CD14-positive monocyte (primary cell): ENCODE data around the gene MTARC1. TPM values are rescaled to one million over a fixed set of nuclear protein-coding genes. Genes with fewer than 3 reads are reported as not detected.

ENCODE experiments used
- DNase-seq, 3 donors: peaks; one replicate each; pipeline ENCODE4 v3.0.0-alpha.2; 2011 to 2022
- H2AFZ ChIP-seq: 2 replicates; pipeline ENCODE4 v1.6.0; 2012; ENCODE audit warnings: mild to moderate bottlenecking, low read depth, low read length, inconsistent platforms; ENCODE audit not compliant: insufficient read depth, poor library complexity, severe bottlenecking
- H3K27ac ChIP-seq, 2 donors: 1 replicate in 1 of 2; 2 replicates in 1 of 2; pipeline ENCODE4 v1.5.1; 2012 to 2013; ENCODE audit warnings: low read length in 2 of 2, control low read depth in 1 of 2, inconsistent platforms in 1 of 2, low read depth in 1 of 2, mild to moderate bottlenecking in 1 of 2
- H3K27me3 ChIP-seq, 2 donors: one replicate each; pipeline versions ENCODE4 v1.6.0 to v1.6.1; 2011 to 2013; ENCODE audit warnings: low read length in 2 of 2; ENCODE audit not compliant: control insufficient read depth in 2 of 2, insufficient read depth in 2 of 2
- H3K36me3 ChIP-seq, 2 donors: replicated peaks in 1 of 2; 1 replicate in 1 of 2; 2 replicates in 1 of 2; pipeline versions ENCODE4 v1.5.1 to v1.6.1; 2012 to 2013; ENCODE audit warnings: low read length in 2 of 2, control low read depth in 1 of 2, inconsistent platforms in 1 of 2, mild to moderate bottlenecking in 1 of 2; ENCODE audit not compliant: insufficient read depth in 2 of 2, control insufficient read depth in 1 of 2
- H3K4me1 ChIP-seq, 2 donors: 1 replicate in 1 of 2; 2 replicates in 1 of 2; pipeline versions ENCODE4 v1.5.1 to v1.6.1; 2012 to 2013; ENCODE audit warnings: low read length in 2 of 2, control low read depth in 1 of 2, inconsistent platforms in 1 of 2, mild to moderate bottlenecking in 1 of 2, moderate library complexity in 1 of 2; ENCODE audit not compliant: insufficient read depth in 2 of 2, control insufficient read depth in 1 of 2
- H3K4me2 ChIP-seq: replicated peaks from 2 replicates; pipeline ENCODE3; 2012; ENCODE audit warnings: low read length, moderate library complexity, mild to moderate bottlenecking; ENCODE audit not compliant: poor library complexity, severe bottlenecking; ENCODE audit errors: extremely low read depth
- H3K4me3 ChIP-seq, 3 experiments: fragments of 200-600 bp in 1 of 3; sonication (generic) in 1 of 3; replicated peaks in 1 of 3; 1 replicate in 2 of 3; 2 replicates in 1 of 3; pipeline ENCODE4 v1.5.1; 2011 to 2013; ENCODE audit warnings: low read length in 3 of 3, mild to moderate bottlenecking in 3 of 3, control low read depth in 2 of 3, low read depth in 2 of 3, inconsistent platforms in 1 of 3, moderate library complexity in 1 of 3
- H3K79me2 ChIP-seq: 2 replicates; pipeline ENCODE4 v1.6.0; 2012; ENCODE audit warnings: mild to moderate bottlenecking, control low read depth, inconsistent platforms, low read length, moderate library complexity; ENCODE audit not compliant: insufficient read depth
- H3K9ac ChIP-seq: 2 replicates; pipeline ENCODE4 v1.6.0; 2017; ENCODE audit warnings: low read length, mild to moderate bottlenecking; ENCODE audit not compliant: insufficient read depth, poor library complexity, severe bottlenecking
- H3K9me3 ChIP-seq, 2 donors: replicated peaks in 1 of 2; 1 replicate in 1 of 2; 2 replicates in 1 of 2; pipeline versions ENCODE4 v1.5.1 to v1.6.1; 2012 to 2013; ENCODE audit warnings: low read length in 2 of 2, control low read depth in 1 of 2; ENCODE audit not compliant: control insufficient read depth in 1 of 2, insufficient read depth in 1 of 2
- H4K20me1 ChIP-seq: 2 replicates; pipeline ENCODE4 v1.6.0; 2012; ENCODE audit warnings: mild to moderate bottlenecking, low read length, control low read depth, moderate library complexity; ENCODE audit not compliant: insufficient read depth
- H3K27ac Mint-ChIP-seq, 7 donors: one replicate each; pipeline ENCODE4 v1.8.0; 2020; ENCODE audit warnings: mild to moderate bottlenecking in 7 of 7, mixed read lengths in 7 of 7, moderate library complexity in 6 of 7, inconsistent platforms in 2 of 7
- H3K27me3 Mint-ChIP-seq, 3 donors: one replicate each; pipeline ENCODE4 v1.8.0; 2021 to 2022; ENCODE audit warnings: low read depth in 3 of 3, mild to moderate bottlenecking in 3 of 3, mixed read lengths in 3 of 3, moderate library complexity in 3 of 3, inconsistent platforms in 1 of 3
- H3K36me3 Mint-ChIP-seq, 2 donors: one replicate each; pipeline ENCODE4 v1.8.0; 2020; ENCODE audit warnings: mixed read lengths in 2 of 2, inconsistent platforms in 1 of 2, mild to moderate bottlenecking in 1 of 2
- H3K4me1 Mint-ChIP-seq: one replicate; pipeline ENCODE4 v1.8.0; 2020; ENCODE audit warnings: mild to moderate bottlenecking, mixed read lengths
- H3K4me3 Mint-ChIP-seq, 2 donors: one replicate each; pipeline ENCODE4 v1.8.0; 2020; ENCODE audit warnings: mild to moderate bottlenecking in 2 of 2, mixed read lengths in 2 of 2, moderate library complexity in 1 of 2
- H3K9me3 Mint-ChIP-seq, 7 donors: one replicate each; pipeline ENCODE4 v1.8.0; 2020 to 2022; ENCODE audit warnings: mixed read lengths in 7 of 7, mild to moderate bottlenecking in 6 of 7, moderate library complexity in 6 of 7, inconsistent platforms in 2 of 7
- WGBS: methylation state at CpG from one replicate; pipeline ENCODE4 v1.1.5; 2013; ENCODE audit warnings: missing lambda C conversion rate; ENCODE audit not compliant: insufficient coverage; 5-methylcytosine and 5-hydroxymethylcytosine counted together
- intact Hi-C, 2 donors: fragments of 100-400 bp; cut with micrococcal nuclease; formaldehyde crosslinking; loops; one replicate each; pipeline versions ENCODE4 v1.15.0 to v1.15.1; 2023
- polyA plus RNA-seq, 3 donors: library from polyadenylated mRNA; depleted of rRNA in 1 of 3; unstranded in 2 of 3; stranded (reverse) in 1 of 3; fragments of 300-500 nt in 2 of 3; fragments of >200 nt in 1 of 3; fragmentation: Illumina TruSeq in 2 of 3; gene quantifications; 1 replicate in 2 of 3; 2 replicates in 1 of 3; pipeline ENCODE4 v1.2.3, GENCODE V29; 2012 to 2021
- TF ChIP-seq, protein P1 (sequence below): fragments of 200-600 bp; IDR thresholded peaks from one replicate; pipeline ENCODE4 v1.8.0; 2022; ENCODE audit warnings: antibody characterized with exemption, mild to moderate bottlenecking

Gene MTARC1
- polyA plus RNA-seq, 3 donors: 25.2 to 80.6 (median 70.9) TPM

DNA sequence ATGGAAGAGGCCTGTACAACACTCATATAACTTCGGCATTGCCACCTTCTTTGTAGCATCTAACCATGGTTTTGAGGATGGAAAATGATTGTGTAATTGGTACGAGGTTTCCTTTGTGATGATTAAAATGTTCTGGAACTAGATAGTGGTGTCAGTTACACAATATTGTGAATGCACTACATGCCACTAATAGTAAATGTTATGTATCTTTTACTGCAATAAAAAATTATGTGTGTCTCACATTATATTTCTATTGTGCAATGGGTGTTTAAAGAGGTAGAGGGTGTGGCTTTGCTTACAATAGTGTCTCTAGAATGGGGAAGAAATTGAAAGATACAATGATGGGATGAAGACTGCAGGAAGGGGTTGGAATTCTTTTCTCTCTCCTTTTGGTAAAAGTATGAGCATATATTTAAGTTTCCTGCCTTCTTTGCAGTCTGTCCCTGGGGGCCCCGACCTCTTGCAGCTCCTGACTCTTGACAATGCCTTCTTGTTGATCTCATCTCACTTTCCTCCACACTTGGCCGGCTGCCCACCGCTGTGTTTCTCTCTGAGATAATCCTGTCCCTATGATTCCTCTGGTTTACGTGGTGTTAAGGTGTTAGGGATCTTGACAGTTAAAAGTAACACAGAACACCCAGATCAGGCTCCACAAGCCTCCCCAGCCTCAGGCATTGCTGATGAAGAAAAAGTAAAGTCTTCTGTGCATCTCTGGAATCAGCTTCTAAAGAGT lies 39.3 kb downstream of the MTARC1 start:
- Histone ChIP-seq H3K4me1 (no peaks in the 10 kb centered on the region), H3K4me3 (no peak overlapping the region), H3K36me3 (peaks cover 9 to 34% of the 10 kb centered on the region in 2 donors), H2AFZ (no peak overlapping the region), H3K27ac (no peak overlapping the region), H3K4me2 (no peak overlapping the region), H3K9ac (no peak overlapping the region), H3K9me3 (no peaks in the 10 kb centered on the region), H3K27me3 (no peaks in the 10 kb centered on the region), H3K79me2 (no peaks in the 10 kb centered on the region), H4K20me1 (no peaks in the 10 kb centered on the region)
- Mint-ChIP-seq H3K36me3 (peaks cover 36 to 52% of the 10 kb centered on the region in 2 donors), H3K9me3 (peaks cover 0 to 3% (median 0%) of the 10 kb centered on the region in 7 donors), H3K27me3 (peaks cover 0 to 2% (median 2%) of the 10 kb centered on the region in 3 donors), H3K4me1 (peaks cover 6% of the 10 kb centered on the region), H3K4me3 (no peak overlapping the region), H3K27ac (no peak overlapping the region)
- intact Hi-C loops: no loop called here
- WGBS: no CpG with 5 or more reads among the region's 6 CpGs
- TF ChIP-seq, protein P1, sequence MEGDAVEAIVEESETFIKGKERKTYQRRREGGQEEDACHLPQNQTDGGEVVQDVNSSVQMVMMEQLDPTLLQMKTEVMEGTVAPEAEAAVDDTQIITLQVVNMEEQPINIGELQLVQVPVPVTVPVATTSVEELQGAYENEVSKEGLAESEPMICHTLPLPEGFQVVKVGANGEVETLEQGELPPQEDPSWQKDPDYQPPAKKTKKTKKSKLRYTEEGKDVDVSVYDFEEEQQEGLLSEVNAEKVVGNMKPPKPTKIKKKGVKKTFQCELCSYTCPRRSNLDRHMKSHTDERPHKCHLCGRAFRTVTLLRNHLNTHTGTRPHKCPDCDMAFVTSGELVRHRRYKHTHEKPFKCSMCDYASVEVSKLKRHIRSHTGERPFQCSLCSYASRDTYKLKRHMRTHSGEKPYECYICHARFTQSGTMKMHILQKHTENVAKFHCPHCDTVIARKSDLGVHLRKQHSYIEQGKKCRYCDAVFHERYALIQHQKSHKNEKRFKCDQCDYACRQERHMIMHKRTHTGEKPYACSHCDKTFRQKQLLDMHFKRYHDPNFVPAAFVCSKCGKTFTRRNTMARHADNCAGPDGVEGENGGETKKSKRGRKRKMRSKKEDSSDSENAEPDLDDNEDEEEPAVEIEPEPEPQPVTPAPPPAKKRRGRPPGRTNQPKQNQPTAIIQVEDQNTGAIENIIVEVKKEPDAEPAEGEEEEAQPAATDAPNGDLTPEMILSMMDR: no peak
- no peak for DNase-seq

- peaks cover 6% of the 10 kb centered on the region for H3K4me1 Mint-ChIP-seq
- no peak for DNase-seq
- Histone ChIP-seq H3K36me3 (peaks cover 10 to 39% of the 10 kb centered on the region in 2 donors), H3K27ac (no peak overlapping the region), H4K20me1 (no peaks in the 10 kb centered on the region), H3K4me1 (no peaks in the 10 kb centered on the region), H3K27me3 (no peaks in the 10 kb centered on the region), H3K79me2 (no peaks in the 10 kb centered on the region), H3K4me3 (no peak overlapping the region), H2AFZ (no peak overlapping the region), H3K9me3 (no peaks in the 10 kb centered on the region), H3K9ac (no peak overlapping the region), H3K4me2 (no peak overlapping the region)
- peaks cover 34 to 49% of the 10 kb centered on the region in 2 donors for H3K36me3 Mint-ChIP-seq
- peaks cover 0 to 4% (median 0%) of the 10 kb centered on the region in 7 donors for H3K9me3 Mint-ChIP-seq
- intact Hi-C loops: no loop called here
- peaks cover 0 to 2% (median 0%) of the 10 kb centered on the region in 3 donors for H3K27me3 Mint-ChIP-seq
- H3K4me3 Mint-ChIP-seq: no peak overlapping the region
- no peak overlapping the region for H3K27ac Mint-ChIP-seq
- WGBS: 80% methylated on average over 1 of the region's 5 CpGs
- TF ChIP-seq, protein P1: no peak
These were observed 40.0 kb downstream of the MTARC1 start for GRCh38 chr1:220826729-220827128.
